ENCODE data around the gene CDC42EP1. TPM values are rescaled to one million over a fixed set of nuclear protein-coding genes. Genes with fewer than 3 reads are reported as not detected.
A peak's percentile ranks its signal among the peaks of the same experiment; 100 is the strongest.

Gene CDC42EP1
- total RNA-seq, 4 donors from 2014 or later: 44.4 to 80.1 (median 70.5) TPM

GRCh38 chr22:37565830-37566229 is 5.5 kb downstream of the CDC42EP1 start:
- no peak for DNase-seq (ENCODE audit: low spot score in 2 of 2)
- intact Hi-C loops (cut with DNase I; ENCODE audit: low total_unique reads): loop anchor here (10.0 kb wide), 1 partner anchor 619 kb away; the partner anchor contains the start of gene PLA2G6
- 67 to 75% methylated on average over 17 of the region's 17 CpGs for WGBS, 2 donors
- no peak overlapping the region for H3K4me3 ChIP-seq (ENCODE audit: low read depth, poor library complexity, severe bottlenecking)
- TF ChIP-seq CTCF (IDR thresholded peaks at IDR 0.05): no peak
- TF ChIP-seq POLR2A (IDR thresholded peaks at IDR 0.05): no peak

DNA sequence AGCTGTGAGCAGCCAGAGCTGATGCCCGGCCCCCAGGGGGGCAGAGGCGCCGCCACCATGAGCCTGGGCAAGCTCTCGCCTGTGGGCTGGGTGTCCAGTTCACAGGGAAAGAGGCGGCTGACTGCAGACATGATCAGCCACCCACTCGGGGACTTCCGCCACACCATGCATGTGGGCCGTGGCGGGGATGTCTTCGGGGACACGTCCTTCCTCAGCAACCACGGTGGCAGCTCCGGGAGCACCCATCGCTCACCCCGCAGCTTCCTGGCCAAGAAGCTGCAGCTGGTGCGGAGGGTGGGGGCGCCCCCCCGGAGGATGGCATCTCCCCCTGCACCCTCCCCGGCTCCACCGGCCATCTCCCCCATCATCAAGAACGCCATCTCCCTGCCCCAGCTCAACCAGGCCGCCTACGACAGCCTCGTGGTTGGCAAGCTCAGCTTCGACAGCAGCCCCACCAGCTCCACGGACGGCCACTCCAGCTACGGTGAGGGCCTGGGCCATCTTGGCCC is 6.1 kb downstream of the CDC42EP1 start:
- TF ChIP-seq POLR2A (IDR thresholded peaks at IDR 0.05) (no peak), CTCF (IDR thresholded peaks at IDR 0.05) (no peak)
- intact Hi-C loops (cut with DNase I; ENCODE audit: low total_unique reads): loop anchor here (10.0 kb wide), 1 partner anchor 618 kb away; the partner anchor contains the start of gene PLA2G6
- DNase-seq (ENCODE audit: low spot score in 2 of 2): no peak
- whole genome bisulfite sequencing, 2 donors: 66 to 79% methylated on average over 15 to 18 of the region's 28 CpGs
- H3K4me3 ChIP-seq (ENCODE audit: low read depth, poor library complexity, severe bottlenecking): no peak overlapping the region

DNA sequence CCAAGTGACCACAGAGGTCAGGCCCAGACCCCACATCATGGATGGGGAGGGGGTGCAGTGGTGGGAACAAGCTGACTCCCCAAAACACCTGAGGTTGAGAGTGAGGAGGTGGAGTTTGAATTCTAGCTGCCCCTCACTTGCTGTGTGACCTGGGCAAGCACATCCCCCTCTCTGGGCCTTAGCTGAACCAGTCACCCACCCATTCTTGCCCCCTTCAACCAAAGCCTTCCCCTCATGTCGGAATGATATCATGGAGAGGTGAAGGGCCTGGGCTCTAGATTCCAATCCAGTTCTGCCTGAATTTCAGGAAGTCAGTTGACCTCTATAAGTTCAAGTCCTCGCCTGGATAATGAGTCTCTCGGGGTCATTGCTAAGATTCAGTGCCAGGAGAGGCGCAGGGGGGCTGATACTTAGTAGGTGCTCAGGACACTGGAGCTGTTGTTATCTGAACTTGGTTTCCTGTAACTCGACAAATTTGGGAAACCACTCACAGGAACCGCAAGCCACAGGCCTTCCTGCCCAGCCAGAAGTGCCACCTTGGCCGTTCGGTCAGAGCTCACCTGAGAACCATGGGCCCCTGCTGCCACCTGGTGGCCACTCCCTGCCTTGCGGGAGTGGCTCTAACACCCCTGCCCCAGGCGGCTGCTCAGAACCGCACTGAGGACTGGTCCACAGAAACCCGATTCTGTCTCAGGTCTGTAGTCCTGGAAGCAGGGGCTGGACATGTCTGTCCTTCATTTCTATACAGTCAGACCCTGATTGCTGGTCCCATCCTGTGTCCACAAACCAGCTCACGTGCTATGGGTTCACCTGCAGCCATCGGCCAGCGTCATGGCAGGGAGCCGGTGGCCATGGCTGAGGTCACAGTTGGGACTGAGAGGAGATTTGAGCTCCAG is 6.9 kb downstream of the CDC42EP1 start:
- WGBS, 2 donors: 35 to 47% methylated on average over 13 to 16 of the region's 16 CpGs
- intact Hi-C loops (cut with DNase I; ENCODE audit: low total_unique reads): loop anchor here (10.0 kb wide), 1 partner anchor 618 kb away; the partner anchor contains the start of gene PLA2G6
- no peak overlapping the region for H3K4me3 ChIP-seq (ENCODE audit: low read depth, poor library complexity, severe bottlenecking)
- TF ChIP-seq POLR2A (IDR thresholded peaks at IDR 0.05) (no peak), CTCF (IDR thresholded peaks at IDR 0.05) (peak in 2 of 3 donors; percentile 40 to 72)
- peak in 1 of 2 donors; percentile 96 for DNase-seq (ENCODE audit: low spot score in 2 of 2)

GRCh38 chr22:37568012-37568411 is 7.7 kb downstream of the CDC42EP1 start:
- WGBS, 2 donors: 91 to 94% methylated on average over 14 of the region's 15 CpGs
- intact Hi-C loops (cut with DNase I; ENCODE audit: low total_unique reads): loop anchor here (10.0 kb wide), 1 partner anchor 617 kb away; the partner anchor contains the start of gene PLA2G6
- TF ChIP-seq CTCF (IDR thresholded peaks at IDR 0.05): no peak
- no peak for TF ChIP-seq POLR2A (IDR thresholded peaks at IDR 0.05)
- DNase-seq (ENCODE audit: low spot score in 2 of 2): no peak
- H3K4me3 ChIP-seq (ENCODE audit: low read depth, poor library complexity, severe bottlenecking): no peak overlapping the region

GRCh38 chr22:37568448-37569008 is 8.2 kb downstream of the CDC42EP1 start:
- intact Hi-C loops (cut with DNase I; ENCODE audit: low total_unique reads): loop anchor here (10.0 kb wide), 1 partner anchor 616 kb away; the partner anchor contains the start of gene PLA2G6
- H3K4me3 ChIP-seq (ENCODE audit: low read depth, poor library complexity, severe bottlenecking): no peak overlapping the region
- 88 to 90% methylated on average over 11 to 13 of the region's 14 CpGs for WGBS, 2 donors
- TF ChIP-seq POLR2A (IDR thresholded peaks at IDR 0.05): no peak
- no peak for TF ChIP-seq CTCF (IDR thresholded peaks at IDR 0.05)
- no peak for DNase-seq (ENCODE audit: low spot score in 2 of 2)
